HG02870 (cell line): ENCODE measurements around the gene RELN.
"Not testable (repeated sequence)": the region's sequence is repeated elsewhere in the genome, so short reads cannot be mapped to it uniquely, and the experiment has no call there.

Experiments
- ATAC-seq: cut with Tn5 transposase; IDR thresholded peaks from one replicate; pipeline ENCODE4 v1.9.1; 2021; ENCODE audit warnings: mild to moderate bottlenecking, moderate library complexity; ENCODE audit not compliant: unreplicated experiment

Gene RELN

DNA sequence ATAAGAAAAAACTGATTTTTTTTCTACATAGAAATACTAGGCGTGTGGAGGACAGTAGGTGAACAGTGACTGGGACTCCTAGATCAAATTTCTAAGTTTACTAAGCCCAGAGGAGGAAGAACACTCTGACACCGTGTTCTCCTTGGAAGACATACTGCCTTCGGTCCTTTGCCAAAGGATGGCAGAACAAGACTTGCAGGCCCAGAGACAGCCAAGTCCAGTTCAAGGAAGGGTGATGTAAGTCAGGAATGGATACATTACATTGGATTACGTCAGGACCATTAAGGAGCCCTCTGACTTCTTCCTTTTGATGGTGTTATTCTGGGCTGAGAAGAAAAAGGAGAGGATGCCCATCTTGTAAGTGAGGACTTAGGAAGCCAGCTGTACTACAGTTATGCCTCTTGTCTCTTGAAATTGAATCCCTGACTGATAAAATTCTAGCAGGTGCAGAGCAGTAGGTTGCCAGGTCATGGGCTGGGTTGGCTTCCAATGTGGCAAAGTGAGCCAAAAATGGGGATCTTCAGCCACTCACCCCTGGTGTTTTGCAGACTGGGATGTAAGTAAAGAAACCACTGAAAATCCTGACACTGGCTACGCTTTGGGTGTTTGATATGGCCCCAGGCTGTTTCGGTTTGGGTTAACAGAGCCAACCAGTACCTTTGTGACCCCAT lies 45.1 kb downstream of the RELN start:
- ATAC-seq = no peak

DNA sequence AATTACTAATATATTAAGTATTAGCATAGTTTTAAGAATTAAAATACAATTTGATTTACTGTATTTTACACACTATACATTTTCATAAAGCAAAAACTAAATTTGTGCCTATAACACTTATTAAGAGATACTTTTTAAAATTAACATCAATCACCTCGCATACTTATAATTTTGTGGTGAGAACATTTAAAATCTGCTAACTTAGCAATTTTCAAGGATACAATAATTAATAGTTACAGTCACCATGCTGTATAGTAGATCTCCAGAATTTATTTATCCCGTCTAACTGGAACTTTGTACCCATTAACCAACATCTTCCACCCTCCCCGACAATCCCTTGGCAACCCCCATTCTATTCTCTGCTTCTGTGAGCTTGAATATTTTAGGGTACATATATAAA lies 47.5 kb downstream of the RELN start:
- ATAC-seq = no peak

- ATAC-seq = no peak
Measured at GRCh38 chr7:103940382-103941268, 48.8 kb downstream of the RELN start.

DNA sequence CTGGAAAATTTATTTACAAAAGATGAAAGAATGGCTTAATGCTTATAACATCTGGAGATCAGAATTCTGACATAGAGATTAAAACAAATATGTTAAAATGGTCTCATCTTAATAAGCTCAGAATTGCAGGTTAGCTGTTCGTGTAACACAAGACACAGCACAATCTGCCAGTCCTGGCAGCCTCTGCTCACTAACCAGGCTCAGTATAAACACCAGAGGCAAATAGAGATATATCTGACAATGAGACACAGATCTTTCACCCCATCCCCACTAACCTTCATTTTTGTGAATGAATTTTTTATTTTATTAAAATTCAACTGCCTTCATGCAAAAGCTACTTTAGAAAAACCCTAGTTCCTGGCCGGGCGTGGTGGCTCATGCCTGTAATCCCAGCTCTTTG lies 51.8 kb downstream of the RELN start:
- ATAC-seq = no peak

DNA sequence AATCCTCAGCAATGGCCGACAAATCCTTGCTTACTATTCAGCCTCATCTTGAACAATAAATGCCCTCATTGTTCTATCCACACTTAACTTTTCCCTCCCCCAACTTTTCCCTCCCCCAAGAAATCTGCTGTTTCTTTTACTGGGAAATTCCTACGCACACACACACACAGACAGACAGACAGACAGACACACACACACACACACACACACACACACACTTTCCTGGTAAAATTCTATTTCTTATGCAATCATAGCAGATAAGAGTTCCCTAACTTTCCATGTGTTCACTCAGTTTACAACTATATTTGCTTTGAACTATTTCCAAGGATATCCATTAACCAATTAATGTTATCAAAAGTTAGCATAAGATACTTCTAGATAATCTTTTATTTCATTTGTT lies 52.9 kb downstream of the RELN start:
- ATAC-seq = no peak

GRCh38 chr7:103934508-103934907 lies 55.0 kb downstream of the RELN start:
- no peak for ATAC-seq

DNA sequence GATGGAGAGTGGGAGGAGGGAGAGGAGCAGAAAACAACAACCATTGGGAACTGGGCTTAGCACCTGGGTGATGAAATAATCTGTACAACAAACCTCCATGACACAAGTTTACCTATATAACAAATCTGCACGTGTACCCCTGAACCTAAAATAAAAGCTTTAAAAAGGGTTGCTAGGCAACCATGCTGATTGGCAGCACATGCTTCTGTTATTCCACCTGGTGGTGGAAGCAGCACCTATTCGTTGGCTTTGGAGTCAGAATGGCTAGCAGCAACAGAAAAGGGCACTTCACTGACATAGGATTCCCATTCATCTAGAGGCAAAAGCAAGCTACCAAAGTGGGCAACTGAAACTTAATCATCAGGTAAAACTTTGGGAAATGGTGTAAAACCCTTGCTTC lies 57.1 kb downstream of the RELN start:
- ATAC-seq = no peak

DNA sequence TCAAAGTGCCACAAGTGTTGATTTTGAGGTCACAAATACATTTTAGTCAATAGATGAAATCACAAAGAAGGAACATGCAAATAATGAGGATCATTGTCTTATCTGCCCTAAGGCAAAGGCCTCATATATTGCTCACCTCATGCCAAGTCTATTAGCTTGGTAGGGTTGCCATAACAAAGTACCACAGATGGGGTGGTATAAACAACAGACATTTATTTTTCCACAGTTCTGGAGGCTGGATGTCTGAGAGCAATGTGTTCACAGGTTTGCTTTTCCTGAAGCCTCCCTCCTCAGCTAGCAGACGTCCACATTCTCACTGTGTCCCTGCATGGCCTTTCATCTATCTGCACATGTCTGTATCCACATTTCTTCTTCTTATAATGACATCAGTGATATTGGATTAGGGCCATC lies 59.6 kb downstream of the RELN start:
- no peak for ATAC-seq

DNA sequence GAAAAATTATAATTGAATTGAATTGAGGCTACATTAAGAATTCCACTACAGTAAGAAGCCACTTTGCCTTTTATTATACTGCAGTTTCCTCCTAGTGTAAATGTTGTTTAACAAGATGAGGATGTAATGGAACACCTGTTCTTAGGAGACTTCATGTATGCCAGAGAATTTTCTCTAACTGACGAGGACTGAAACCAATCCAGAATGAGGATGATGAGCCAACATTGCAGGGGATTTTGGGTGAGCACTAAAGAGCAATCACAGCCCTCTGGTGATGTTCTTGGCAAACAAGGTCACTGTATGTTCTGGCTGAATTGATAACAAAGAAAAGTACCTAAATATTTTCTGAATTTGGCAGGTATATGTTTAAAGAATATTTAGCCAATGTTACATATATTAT lies 60.9 kb downstream of the RELN start:
- no peak for ATAC-seq

DNA sequence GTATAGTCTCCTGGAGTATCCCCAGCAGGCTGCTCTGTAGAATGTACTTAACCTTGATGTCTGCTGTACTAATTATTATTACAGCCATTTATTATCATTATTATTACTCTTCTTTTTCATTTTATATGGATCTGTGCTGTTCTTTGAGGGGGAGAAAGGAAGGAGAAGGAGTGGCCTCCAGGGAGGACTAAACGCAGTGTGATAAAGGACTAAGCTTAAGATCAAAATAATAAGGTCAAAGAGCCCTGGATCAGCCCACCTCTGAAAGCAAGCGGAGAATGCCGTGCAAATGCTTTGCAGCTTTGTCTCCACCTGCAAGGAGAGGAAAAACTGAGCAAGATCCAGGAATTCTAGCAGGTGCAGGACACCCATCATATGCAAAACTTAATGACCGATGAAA lies 65.3 kb downstream of the RELN start:
- no peak for ATAC-seq

GRCh38 chr7:103922407-103922806 lies 67.1 kb downstream of the RELN start:
- no peak for ATAC-seq

DNA sequence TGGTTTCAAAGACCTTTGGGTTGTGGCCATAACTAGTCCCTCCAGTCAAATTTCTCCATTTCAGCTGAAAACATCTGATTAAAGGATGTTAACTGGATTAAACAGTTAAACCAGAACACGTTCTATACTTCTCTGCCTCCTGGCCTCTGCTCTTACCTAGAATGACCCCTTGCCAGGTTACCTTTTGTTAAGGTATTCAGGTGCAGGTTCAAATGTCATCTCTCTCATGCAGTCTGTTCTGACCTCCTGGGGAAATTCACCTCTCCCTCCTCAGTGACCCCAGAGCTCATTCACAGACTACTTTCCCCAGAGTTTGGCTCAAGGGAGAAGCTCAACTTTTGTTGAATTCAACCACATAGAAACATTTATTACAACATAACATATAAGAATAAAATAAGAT lies 67.8 kb downstream of the RELN start:
- ATAC-seq = no peak

GRCh38 chr7:103919272-103919868 lies 70.1 kb downstream of the RELN start:
- ATAC-seq = no peak

DNA sequence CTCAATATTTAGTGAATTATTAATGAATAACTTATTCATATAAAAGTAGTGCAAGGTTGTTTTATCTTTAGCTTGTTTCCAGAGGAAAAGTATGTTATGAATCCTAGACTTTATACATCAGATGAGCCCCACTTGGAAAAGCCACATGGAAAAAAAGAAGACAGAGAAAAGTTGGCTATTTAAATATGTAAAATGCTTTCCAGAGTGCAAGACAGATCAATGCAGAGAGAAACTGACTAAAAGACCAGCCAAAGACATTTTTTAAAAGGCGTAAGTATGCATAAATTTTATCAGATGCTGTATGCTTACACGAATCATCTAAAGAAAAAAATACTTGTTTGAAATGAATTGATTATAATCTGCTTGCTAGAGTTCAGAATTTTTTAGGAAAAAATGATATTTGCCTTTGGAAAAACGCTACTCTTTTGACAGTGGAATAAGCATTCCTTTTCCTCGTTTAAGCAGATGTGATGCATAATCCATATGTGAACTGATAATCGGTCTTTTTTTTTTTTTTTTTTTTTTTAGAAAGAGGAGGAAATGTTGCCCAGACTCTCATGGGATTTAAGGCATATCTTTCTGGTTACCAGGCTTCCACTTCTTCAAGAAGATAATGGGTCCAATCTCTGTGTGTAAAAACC lies 70.7 kb downstream of the RELN start:
- no peak for ATAC-seq

- no peak for ATAC-seq
Measured at GRCh38 chr7:103915680-103916357, 73.6 kb downstream of the RELN start.

DNA sequence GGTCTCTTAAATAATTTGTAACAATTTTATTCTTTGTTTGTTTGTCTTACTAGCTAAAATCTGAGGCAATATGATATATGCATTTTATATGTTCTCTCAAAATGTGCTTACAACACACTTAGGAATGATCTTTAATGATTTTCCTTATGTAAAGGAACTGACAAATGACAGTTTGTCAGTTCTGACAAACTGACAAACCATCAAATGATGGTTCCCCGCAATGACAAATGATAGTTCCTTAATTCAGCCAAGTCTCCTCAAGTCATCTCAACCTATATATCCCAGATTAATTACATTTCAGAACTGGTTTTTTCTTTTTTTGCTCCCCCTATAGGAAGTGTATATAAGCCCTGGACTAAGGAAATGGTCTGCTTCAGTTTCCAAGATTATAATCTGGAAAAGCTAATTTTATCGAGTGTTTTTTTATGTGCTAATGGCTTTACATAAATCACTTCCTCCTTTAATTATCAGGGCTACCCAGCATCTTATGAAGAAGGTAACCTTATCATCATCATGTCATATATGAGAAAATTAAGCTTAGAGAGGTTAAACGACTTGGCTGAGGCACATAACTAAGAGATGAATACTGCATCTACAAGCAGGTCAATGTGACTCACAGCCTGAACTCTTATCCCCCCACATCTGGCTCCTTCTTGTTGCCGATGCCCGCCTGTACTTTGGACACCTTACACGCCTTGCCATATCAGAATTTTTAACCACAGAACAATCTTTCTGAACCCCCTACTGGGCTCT lies 75.1 kb downstream of the RELN start:
- ATAC-seq = no peak

- no peak for ATAC-seq
Measured at GRCh38 chr7:103912891-103913605, 76.4 kb downstream of the RELN start.

DNA sequence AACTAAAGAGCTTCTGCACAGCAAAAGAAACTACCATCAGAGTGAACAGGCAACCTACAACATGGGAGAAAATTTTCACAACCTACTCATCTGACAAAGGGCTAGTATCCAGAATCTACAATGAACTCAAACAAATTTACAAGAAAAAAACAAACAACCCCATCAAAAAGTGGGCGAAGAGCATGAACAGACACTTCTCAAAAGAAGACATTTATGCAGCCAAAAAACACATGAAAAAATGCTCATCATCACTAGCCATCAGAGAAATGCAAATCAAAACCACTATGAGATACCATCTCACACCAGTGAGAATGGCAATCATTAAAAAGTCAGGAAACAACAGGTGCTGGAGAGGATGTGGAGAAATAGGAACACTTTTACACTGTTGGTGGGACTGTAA lies 78.4 kb downstream of the RELN start:
- ATAC-seq = not testable (repeated sequence)

GRCh38 chr7:103905997-103906396 lies 83.5 kb downstream of the RELN start:
- ATAC-seq = no peak

DNA sequence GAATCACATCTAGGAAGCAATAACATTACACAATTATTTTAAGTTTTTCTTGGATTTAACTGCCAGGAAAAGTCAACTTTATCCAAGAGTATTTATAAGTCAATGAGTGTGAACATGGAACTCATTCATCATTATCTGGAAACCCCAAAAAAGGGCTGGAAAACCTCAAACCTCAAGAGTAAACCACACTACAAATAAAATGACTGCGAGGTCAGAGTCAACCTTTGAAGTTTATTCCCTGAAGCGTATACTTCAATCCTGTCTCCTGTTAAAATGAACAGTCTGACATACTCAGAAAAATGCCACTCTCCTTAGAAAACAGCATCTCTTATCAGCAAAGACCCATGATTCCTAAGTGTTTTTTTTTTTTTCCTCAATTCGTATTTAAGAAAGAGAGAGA lies 86.5 kb downstream of the RELN start:
- ATAC-seq = no peak
